CD14-positive monocyte (primary cell): ENCODE measurements around the gene EML1. TPM values are rescaled to one million over a fixed set of nuclear protein-coding genes. Genes with fewer than 3 reads are reported as not detected.

ENCODE experiments used
- DNase-seq, 3 donors: peaks; one replicate each; pipeline ENCODE4 v3.0.0-alpha.2; 2011 to 2022
- H2AFZ ChIP-seq: 2 replicates; pipeline ENCODE4 v1.6.0; 2012; ENCODE audit warnings: mild to moderate bottlenecking, low read depth, low read length, inconsistent platforms; ENCODE audit not compliant: insufficient read depth, poor library complexity, severe bottlenecking
- H3K27ac ChIP-seq, 2 donors: 1 replicate in 1 of 2; 2 replicates in 1 of 2; pipeline ENCODE4 v1.5.1; 2012 to 2013; ENCODE audit warnings: low read length in 2 of 2, control low read depth in 1 of 2, inconsistent platforms in 1 of 2, low read depth in 1 of 2, mild to moderate bottlenecking in 1 of 2
- H3K27me3 ChIP-seq, 2 donors: one replicate each; pipeline versions ENCODE4 v1.6.0 to v1.6.1; 2011 to 2013; ENCODE audit warnings: low read length in 2 of 2; ENCODE audit not compliant: control insufficient read depth in 2 of 2, insufficient read depth in 2 of 2
- H3K36me3 ChIP-seq, 2 donors: replicated peaks in 1 of 2; 1 replicate in 1 of 2; 2 replicates in 1 of 2; pipeline versions ENCODE4 v1.5.1 to v1.6.1; 2012 to 2013; ENCODE audit warnings: low read length in 2 of 2, control low read depth in 1 of 2, inconsistent platforms in 1 of 2, mild to moderate bottlenecking in 1 of 2; ENCODE audit not compliant: insufficient read depth in 2 of 2, control insufficient read depth in 1 of 2
- H3K4me1 ChIP-seq, 2 donors: 1 replicate in 1 of 2; 2 replicates in 1 of 2; pipeline versions ENCODE4 v1.5.1 to v1.6.1; 2012 to 2013; ENCODE audit warnings: low read length in 2 of 2, control low read depth in 1 of 2, inconsistent platforms in 1 of 2, mild to moderate bottlenecking in 1 of 2, moderate library complexity in 1 of 2; ENCODE audit not compliant: insufficient read depth in 2 of 2, control insufficient read depth in 1 of 2
- H3K4me2 ChIP-seq: replicated peaks from 2 replicates; pipeline ENCODE3; 2012; ENCODE audit warnings: low read length, moderate library complexity, mild to moderate bottlenecking; ENCODE audit not compliant: poor library complexity, severe bottlenecking; ENCODE audit errors: extremely low read depth
- H3K4me3 ChIP-seq, 3 experiments: fragments of 200-600 bp in 1 of 3; sonication (generic) in 1 of 3; replicated peaks in 1 of 3; 1 replicate in 2 of 3; 2 replicates in 1 of 3; pipeline ENCODE4 v1.5.1; 2011 to 2013; ENCODE audit warnings: low read length in 3 of 3, mild to moderate bottlenecking in 3 of 3, control low read depth in 2 of 3, low read depth in 2 of 3, inconsistent platforms in 1 of 3, moderate library complexity in 1 of 3
- H3K79me2 ChIP-seq: 2 replicates; pipeline ENCODE4 v1.6.0; 2012; ENCODE audit warnings: mild to moderate bottlenecking, control low read depth, inconsistent platforms, low read length, moderate library complexity; ENCODE audit not compliant: insufficient read depth
- H3K9ac ChIP-seq: 2 replicates; pipeline ENCODE4 v1.6.0; 2017; ENCODE audit warnings: low read length, mild to moderate bottlenecking; ENCODE audit not compliant: insufficient read depth, poor library complexity, severe bottlenecking
- H3K9me3 ChIP-seq, 2 donors: replicated peaks in 1 of 2; 1 replicate in 1 of 2; 2 replicates in 1 of 2; pipeline versions ENCODE4 v1.5.1 to v1.6.1; 2012 to 2013; ENCODE audit warnings: low read length in 2 of 2, control low read depth in 1 of 2; ENCODE audit not compliant: control insufficient read depth in 1 of 2, insufficient read depth in 1 of 2
- H4K20me1 ChIP-seq: 2 replicates; pipeline ENCODE4 v1.6.0; 2012; ENCODE audit warnings: mild to moderate bottlenecking, low read length, control low read depth, moderate library complexity; ENCODE audit not compliant: insufficient read depth
- H3K27ac Mint-ChIP-seq, 7 donors: one replicate each; pipeline ENCODE4 v1.8.0; 2020; ENCODE audit warnings: mild to moderate bottlenecking in 7 of 7, mixed read lengths in 7 of 7, moderate library complexity in 6 of 7, inconsistent platforms in 2 of 7
- H3K27me3 Mint-ChIP-seq, 3 donors: one replicate each; pipeline ENCODE4 v1.8.0; 2021 to 2022; ENCODE audit warnings: low read depth in 3 of 3, mild to moderate bottlenecking in 3 of 3, mixed read lengths in 3 of 3, moderate library complexity in 3 of 3, inconsistent platforms in 1 of 3
- H3K36me3 Mint-ChIP-seq, 2 donors: one replicate each; pipeline ENCODE4 v1.8.0; 2020; ENCODE audit warnings: mixed read lengths in 2 of 2, inconsistent platforms in 1 of 2, mild to moderate bottlenecking in 1 of 2
- H3K4me1 Mint-ChIP-seq: one replicate; pipeline ENCODE4 v1.8.0; 2020; ENCODE audit warnings: mild to moderate bottlenecking, mixed read lengths
- H3K4me3 Mint-ChIP-seq, 2 donors: one replicate each; pipeline ENCODE4 v1.8.0; 2020; ENCODE audit warnings: mild to moderate bottlenecking in 2 of 2, mixed read lengths in 2 of 2, moderate library complexity in 1 of 2
- H3K9me3 Mint-ChIP-seq, 7 donors: one replicate each; pipeline ENCODE4 v1.8.0; 2020 to 2022; ENCODE audit warnings: mixed read lengths in 7 of 7, mild to moderate bottlenecking in 6 of 7, moderate library complexity in 6 of 7, inconsistent platforms in 2 of 7
- CTCF ChIP-seq: fragments of 200-600 bp; IDR thresholded peaks from one replicate; pipeline ENCODE4 v1.8.0; 2022; ENCODE audit warnings: antibody characterized with exemption, mild to moderate bottlenecking
- WGBS: methylation state at CpG from one replicate; pipeline ENCODE4 v1.1.5; 2013; ENCODE audit warnings: missing lambda C conversion rate; ENCODE audit not compliant: insufficient coverage; 5-methylcytosine and 5-hydroxymethylcytosine counted together
- intact Hi-C, 2 donors: fragments of 100-400 bp; cut with micrococcal nuclease; formaldehyde crosslinking; loops; one replicate each; pipeline versions ENCODE4 v1.15.0 to v1.15.1; 2023
- polyA plus RNA-seq, 3 donors: library from polyadenylated mRNA; depleted of rRNA in 1 of 3; unstranded in 2 of 3; stranded (reverse) in 1 of 3; fragments of 300-500 nt in 2 of 3; fragments of >200 nt in 1 of 3; fragmentation: Illumina TruSeq in 2 of 3; gene quantifications; 1 replicate in 2 of 3; 2 replicates in 1 of 3; pipeline ENCODE4 v1.2.3, GENCODE V29; 2012 to 2021

Gene EML1
- polyA plus RNA-seq, 3 donors, result not detected

GRCh38 chr14:99905121-99905520 is 111.9 kb downstream of the EML1 start:
- WGBS, result 100% methylated on average over 3 of the region's 5 CpGs
- H3K4me1 ChIP-seq, result no peaks in the 10 kb centered on the region
- no peak overlapping the region for H3K27ac ChIP-seq
- H3K4me2 ChIP-seq, result no peak overlapping the region
- intact Hi-C loops, result no loop called here
- Mint-ChIP-seq H3K4me3 (no peak overlapping the region), H3K9me3 (peaks cover 3 to 15% (median 7%) of the 10 kb centered on the region in 7 donors), H3K27me3 (peaks cover 0 to 7% (median 7%) of the 10 kb centered on the region in 3 donors), H3K4me1 (no peaks in the 10 kb centered on the region), H3K27ac (no peak overlapping the region), H3K36me3 (no peaks in the 10 kb centered on the region)
- H2AFZ ChIP-seq, result no peak overlapping the region
- peaks cover 0 to 4% of the 10 kb centered on the region in 2 donors for H3K27me3 ChIP-seq
- H3K9me3 ChIP-seq, result peaks cover 4 to 7% of the 10 kb centered on the region in 2 donors
- no peaks in the 10 kb centered on the region for H3K79me2 ChIP-seq
- no peak overlapping the region for H3K9ac ChIP-seq
- no peak overlapping the region for H3K4me3 ChIP-seq
- no peak for TF ChIP-seq CTCF
- DNase-seq, result no peak
- no peaks in the 10 kb centered on the region for H3K36me3 ChIP-seq
- H4K20me1 ChIP-seq, result no peaks in the 10 kb centered on the region

- intact Hi-C loops, result no loop called here
- H3K27ac Mint-ChIP-seq, result no peak overlapping the region
Measured at GRCh38 chr14:99907761-99908652, 114.8 kb downstream of the EML1 start.

More at GRCh38 chr14:99907761-99908652, 114.8 kb downstream of the EML1 start:
- H3K4me2 ChIP-seq, result no peak overlapping the region
- TF ChIP-seq CTCF, result no peak
- no peaks in the 10 kb centered on the region for H3K27me3 ChIP-seq
- no peaks in the 10 kb centered on the region for H3K4me1 Mint-ChIP-seq
- no peak overlapping the region for H3K4me3 ChIP-seq
- WGBS, result 93% methylated on average over 21 of the region's 24 CpGs
- no peaks in the 10 kb centered on the region for H4K20me1 ChIP-seq
- H3K9me3 Mint-ChIP-seq, result peaks cover 0 to 12% (median 4%) of the 10 kb centered on the region in 7 donors
- no peaks in the 10 kb centered on the region for H3K4me1 ChIP-seq
- no peaks in the 10 kb centered on the region for H3K36me3 ChIP-seq
- H3K27me3 Mint-ChIP-seq, result peaks cover 3 to 11% (median 8%) of the 10 kb centered on the region in 3 donors
- H3K79me2 ChIP-seq, result no peaks in the 10 kb centered on the region
- H3K9me3 ChIP-seq, result peaks cover 4% of the 10 kb centered on the region in 2 donors
- DNase-seq, result no peak
- no peak overlapping the region for H3K27ac ChIP-seq
- H3K4me3 Mint-ChIP-seq, result no peak overlapping the region
- H2AFZ ChIP-seq, result no peak overlapping the region
- no peak overlapping the region for H3K9ac ChIP-seq
- no peaks in the 10 kb centered on the region for H3K36me3 Mint-ChIP-seq
